Lower leg skin (tissue), 4 donors: ENCODE results near the gene SESTD1. TPM values are rescaled to one million over a fixed set of nuclear protein-coding genes. Genes with fewer than 3 reads are reported as not detected.

Source experiments
- DNase-seq, 2 donors: peaks; one replicate each; pipeline ENCODE4 v3.0.0-alpha.2; 2019; ENCODE audit warnings: low spot score in 2 of 2
- H3K4me3 ChIP-seq: fragments of 200-600 bp; sonication (generic); 2 replicates; pipeline ENCODE4 v1.5.1; 2017; ENCODE audit warnings: mild to moderate bottlenecking, low read depth; ENCODE audit not compliant: poor library complexity, severe bottlenecking
- POLR2A ChIP-seq, 2 donors: fragments of 450-650 bp; IDR thresholded peaks; one replicate each; pipeline ENCODE4 v1.6.1; 2016 to 2017; ENCODE audit warnings: antibody characterized with exemption in 2 of 2, mild to moderate bottlenecking in 1 of 2, moderate library complexity in 1 of 2
- WGBS, 2 donors: methylation state at CpG; one replicate each; pipeline ENCODE4 v1.1.5; 2018; 5-methylcytosine and 5-hydroxymethylcytosine counted together
- intact Hi-C: fragments of 100-400 bp; cut with DNase I; formaldehyde crosslinking; loops from one replicate; pipeline ENCODE4 v1.15.0; 2023; ENCODE audit warnings: low total_unique reads
- total RNA-seq, 4 donors: library from RNA; depleted of rRNA; stranded (reverse); fragments of >200 nt; gene quantifications; one replicate each; pipeline ENCODE4 v1.1.0, GENCODE V29; 2016
- TF ChIP-seq, protein P1 (sequence below), 3 donors: fragments of 450-650 bp; IDR thresholded peaks; one replicate each; pipeline ENCODE4 v1.5.1; 2016; ENCODE audit warnings: antibody characterized with exemption in 3 of 3, mild to moderate bottlenecking in 3 of 3, moderate library complexity in 2 of 3

Gene SESTD1
- total RNA-seq, 4 donors from 2014 or later, result 8.7 to 22.9 (median 11.8) TPM

DNA sequence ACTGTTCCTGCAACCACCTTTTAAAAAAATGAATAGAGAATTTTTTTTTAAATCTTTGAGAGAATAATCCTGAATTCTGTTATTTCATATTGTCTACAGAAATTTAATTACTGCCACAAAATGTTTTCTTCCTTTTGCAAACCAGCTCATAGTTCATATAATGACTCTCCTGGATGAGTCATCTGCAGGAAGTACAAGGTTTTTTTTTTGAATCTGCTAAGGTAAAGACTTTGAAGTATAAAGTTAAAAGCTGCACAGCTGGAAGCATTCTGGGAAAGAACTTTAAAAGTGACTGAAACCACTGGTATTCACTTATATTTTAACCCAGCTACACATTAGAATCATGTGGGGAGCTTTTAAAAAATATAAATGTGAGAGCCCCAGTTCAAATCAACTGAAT is 25.4 kb downstream of the SESTD1 start:
- intact Hi-C loops, result no loop called here
- TF ChIP-seq POLR2A (IDR thresholded peaks at IDR 0.05), result no peak
- TF ChIP-seq, protein P1, sequence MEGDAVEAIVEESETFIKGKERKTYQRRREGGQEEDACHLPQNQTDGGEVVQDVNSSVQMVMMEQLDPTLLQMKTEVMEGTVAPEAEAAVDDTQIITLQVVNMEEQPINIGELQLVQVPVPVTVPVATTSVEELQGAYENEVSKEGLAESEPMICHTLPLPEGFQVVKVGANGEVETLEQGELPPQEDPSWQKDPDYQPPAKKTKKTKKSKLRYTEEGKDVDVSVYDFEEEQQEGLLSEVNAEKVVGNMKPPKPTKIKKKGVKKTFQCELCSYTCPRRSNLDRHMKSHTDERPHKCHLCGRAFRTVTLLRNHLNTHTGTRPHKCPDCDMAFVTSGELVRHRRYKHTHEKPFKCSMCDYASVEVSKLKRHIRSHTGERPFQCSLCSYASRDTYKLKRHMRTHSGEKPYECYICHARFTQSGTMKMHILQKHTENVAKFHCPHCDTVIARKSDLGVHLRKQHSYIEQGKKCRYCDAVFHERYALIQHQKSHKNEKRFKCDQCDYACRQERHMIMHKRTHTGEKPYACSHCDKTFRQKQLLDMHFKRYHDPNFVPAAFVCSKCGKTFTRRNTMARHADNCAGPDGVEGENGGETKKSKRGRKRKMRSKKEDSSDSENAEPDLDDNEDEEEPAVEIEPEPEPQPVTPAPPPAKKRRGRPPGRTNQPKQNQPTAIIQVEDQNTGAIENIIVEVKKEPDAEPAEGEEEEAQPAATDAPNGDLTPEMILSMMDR (IDR thresholded peaks at IDR 0.05), result no peak
- no peak for DNase-seq
- no peak overlapping the region for H3K4me3 ChIP-seq

DNA sequence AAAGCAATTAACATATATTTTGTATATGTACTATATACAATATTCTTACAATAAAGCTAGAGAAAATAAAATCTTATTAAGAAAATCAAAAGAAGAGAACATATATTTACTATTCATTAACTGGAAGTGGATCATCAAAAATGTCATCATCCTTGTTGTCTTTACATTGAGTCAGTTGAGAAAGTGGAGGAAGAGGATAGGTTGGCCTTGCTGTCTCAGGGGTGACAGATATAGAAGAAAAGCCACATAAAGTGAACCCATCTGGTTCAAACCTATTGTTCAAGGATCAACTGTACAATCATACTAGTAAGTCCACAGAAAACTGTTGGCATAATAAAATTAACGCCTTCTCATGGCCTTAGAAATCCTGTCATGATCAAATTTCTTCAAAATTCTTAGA is 26.6 kb downstream of the SESTD1 start:
- intact Hi-C loops, result no loop called here
- H3K4me3 ChIP-seq, result no peak overlapping the region
- no peak for TF ChIP-seq POLR2A (IDR thresholded peaks at IDR 0.05)
- TF ChIP-seq, protein P1 (IDR thresholded peaks at IDR 0.05), result no peak
- 94 to 97% methylated on average over 1 of the region's 1 CpG for WGBS, 2 donors
- DNase-seq, result no peak

DNA sequence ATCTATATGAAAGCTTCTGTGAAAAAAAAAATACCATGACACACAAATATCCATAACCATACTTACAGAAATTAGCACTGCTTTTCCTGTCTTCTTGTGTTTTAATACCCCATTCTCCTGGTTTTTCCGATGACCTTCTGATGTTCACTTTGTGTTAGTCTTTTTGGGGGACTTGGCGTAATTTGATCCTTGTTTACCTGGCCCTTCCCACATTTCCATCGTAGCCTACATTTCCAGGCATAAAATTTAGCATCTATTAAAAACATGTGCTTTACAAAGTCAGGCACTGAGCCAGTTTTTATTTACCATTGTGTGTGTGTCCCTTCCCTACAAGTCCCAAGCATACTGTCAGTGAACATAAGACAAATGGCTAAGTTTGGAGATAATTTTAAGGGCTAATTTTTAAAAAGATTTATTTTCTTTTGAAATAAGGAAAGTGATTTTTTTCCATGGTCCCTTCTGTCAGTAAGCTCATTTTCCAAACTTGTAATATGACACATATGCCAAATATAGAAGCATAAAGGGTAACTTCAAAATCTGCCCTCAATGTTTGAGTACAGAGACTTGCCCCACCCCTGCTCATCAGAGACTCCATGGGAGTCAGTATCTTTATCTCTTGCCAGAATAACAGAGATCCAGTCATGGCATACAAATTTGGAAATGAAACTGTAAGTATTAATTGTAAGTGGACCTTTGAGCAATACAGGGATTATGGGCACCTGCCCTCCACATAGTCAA is 27.3 kb downstream of the SESTD1 start:
- no peak overlapping the region for H3K4me3 ChIP-seq
- TF ChIP-seq, protein P1 (IDR thresholded peaks at IDR 0.05), result no peak
- no peak for TF ChIP-seq POLR2A (IDR thresholded peaks at IDR 0.05)
- 65 to 73% methylated on average over 3 of the region's 3 CpGs for WGBS, 2 donors
- DNase-seq, result no peak
- intact Hi-C loops, result no loop called here

DNA sequence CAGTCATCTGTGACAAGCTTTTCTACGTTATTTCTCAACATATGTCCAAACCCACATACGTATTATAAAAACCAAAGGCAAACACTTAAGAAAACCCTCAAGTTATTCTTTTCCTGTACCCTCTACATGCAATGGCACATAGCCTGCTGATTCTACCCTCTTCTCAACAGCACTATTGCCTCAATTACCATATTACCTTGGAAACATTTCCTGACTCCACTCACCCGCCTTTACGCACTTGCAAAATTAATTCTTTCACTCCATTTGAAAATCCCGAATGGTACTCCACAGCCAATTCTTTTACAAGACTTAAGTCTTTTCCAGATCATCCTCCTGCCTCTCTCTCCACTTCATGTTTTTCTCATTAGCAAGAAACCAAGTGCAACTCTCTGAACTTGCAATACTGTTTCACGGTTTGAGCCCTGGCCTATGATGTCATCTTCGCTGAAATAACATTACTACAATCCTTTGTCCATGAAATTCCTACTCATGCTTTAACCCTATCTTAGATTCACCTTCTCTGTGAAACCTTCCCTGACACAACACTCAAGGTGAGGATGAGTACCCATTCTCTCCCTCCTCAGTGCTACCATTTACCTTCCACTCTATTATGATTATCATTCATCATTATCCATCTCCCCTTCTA is 29.0 kb downstream of the SESTD1 start:
- H3K4me3 ChIP-seq, result no peak overlapping the region
- no peak for DNase-seq
- no peak for TF ChIP-seq POLR2A (IDR thresholded peaks at IDR 0.05)
- TF ChIP-seq, protein P1 (IDR thresholded peaks at IDR 0.05), result no peak
- intact Hi-C loops, result no loop called here
- 66 to 74% methylated on average over 7 of the region's 7 CpGs for WGBS, 2 donors

DNA sequence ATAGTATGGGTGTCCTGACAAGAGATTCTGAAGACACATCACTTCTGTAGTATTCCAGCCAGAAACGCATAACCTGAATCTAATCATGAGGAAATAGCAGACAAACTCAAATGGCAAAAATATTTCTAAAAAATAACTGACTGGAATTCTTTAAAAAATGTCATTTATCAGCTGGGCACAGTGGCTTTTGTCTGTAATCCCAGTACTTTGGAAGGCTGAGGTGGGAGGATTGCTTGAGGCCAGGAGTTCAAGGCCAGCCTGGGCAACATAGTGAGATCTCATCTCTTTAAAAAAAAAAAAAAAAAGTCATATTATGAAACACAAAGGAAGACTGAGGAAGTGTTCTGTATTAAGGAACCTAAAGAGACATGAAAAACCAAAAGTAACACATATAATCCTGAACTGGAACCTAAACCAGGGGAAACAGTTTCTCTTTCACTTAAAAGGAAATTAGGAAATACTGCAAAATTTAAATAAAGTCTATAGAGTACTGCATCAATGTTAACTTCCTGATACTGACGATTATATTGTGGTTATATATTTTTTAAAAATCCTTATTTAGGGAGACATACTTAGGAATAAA is 29.9 kb downstream of the SESTD1 start:
- no peak for DNase-seq
- WGBS, 2 donors, result 86 to 89% methylated on average over 2 of the region's 2 CpGs
- TF ChIP-seq, protein P1 (IDR thresholded peaks at IDR 0.05), result no peak
- H3K4me3 ChIP-seq, result no peak overlapping the region
- intact Hi-C loops, result no loop called here
